Measurements from ENCODE around the gene RRP15.
"Not testable (repeated sequence)": the region's sequence is repeated elsewhere in the genome, so short reads cannot be mapped to it uniquely, and the experiment has no call there.

RRP15 gene

DNA sequence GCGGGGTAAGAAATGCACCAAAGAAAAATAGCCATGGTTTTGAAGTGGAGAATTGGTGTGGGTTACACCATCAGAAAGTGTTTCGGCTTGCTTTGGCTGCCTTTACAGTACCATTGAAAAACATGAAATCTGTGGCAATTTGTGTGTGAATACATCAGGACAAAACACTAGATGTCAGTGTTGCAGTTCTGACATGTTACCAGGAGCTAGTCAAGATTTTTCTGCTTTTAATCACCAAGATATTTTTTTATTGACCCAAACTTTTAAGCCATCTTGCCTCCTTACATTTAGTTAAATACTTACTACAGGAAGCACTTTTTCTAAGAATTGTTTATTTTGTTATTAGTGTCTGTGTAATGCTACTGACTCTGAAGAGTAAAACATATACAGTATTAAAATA is 14.3 kb downstream of the RRP15 start:
- Histone ChIP-seq H3K4me3 (ENCODE audit: low read length) (no peak overlapping the region), H3K9ac (ENCODE audit: low read length) (no peak overlapping the region), H3K27ac (ENCODE audit: low read depth, low read length) (no peak overlapping the region), H3K36me3 (ENCODE audit: control insufficient read depth, insufficient read depth, low read length) (no peaks in the 10 kb centered on the region), H3K27me3 (ENCODE audit: control insufficient read depth, insufficient read depth, low read length) (no peaks in the 10 kb centered on the region), H3K4me1 (ENCODE audit: control insufficient read depth, insufficient read depth, low read length) (no peaks in the 10 kb centered on the region)

DNA sequence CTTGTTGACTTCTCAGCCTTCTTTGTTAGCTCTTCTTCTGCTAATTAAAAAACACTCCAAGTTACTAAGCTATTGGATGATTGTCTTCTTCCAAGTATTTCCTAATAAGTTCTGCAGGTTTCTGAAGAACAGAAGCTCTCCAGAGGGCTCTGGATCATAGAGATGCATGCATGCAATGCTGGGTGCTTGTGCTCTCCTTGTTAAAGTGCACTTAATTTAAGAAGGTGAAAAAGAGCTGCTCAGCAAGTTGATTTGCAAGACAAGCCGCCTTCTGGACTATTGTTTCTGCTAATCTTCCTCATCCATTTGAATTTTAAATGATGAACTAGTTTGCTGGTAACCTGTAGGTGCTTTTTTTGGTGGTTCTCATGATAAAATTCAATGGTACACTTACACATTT is 16.1 kb downstream of the RRP15 start:
- Histone ChIP-seq H3K27ac (ENCODE audit: low read depth, low read length) (no peak overlapping the region), H3K36me3 (ENCODE audit: control insufficient read depth, insufficient read depth, low read length) (peaks cover 2% of the 10 kb centered on the region), H3K4me1 (ENCODE audit: control insufficient read depth, insufficient read depth, low read length) (no peaks in the 10 kb centered on the region), H3K27me3 (ENCODE audit: control insufficient read depth, insufficient read depth, low read length) (no peaks in the 10 kb centered on the region), H3K4me3 (ENCODE audit: low read length) (no peak overlapping the region), H3K9ac (ENCODE audit: low read length) (no peak overlapping the region)

DNA sequence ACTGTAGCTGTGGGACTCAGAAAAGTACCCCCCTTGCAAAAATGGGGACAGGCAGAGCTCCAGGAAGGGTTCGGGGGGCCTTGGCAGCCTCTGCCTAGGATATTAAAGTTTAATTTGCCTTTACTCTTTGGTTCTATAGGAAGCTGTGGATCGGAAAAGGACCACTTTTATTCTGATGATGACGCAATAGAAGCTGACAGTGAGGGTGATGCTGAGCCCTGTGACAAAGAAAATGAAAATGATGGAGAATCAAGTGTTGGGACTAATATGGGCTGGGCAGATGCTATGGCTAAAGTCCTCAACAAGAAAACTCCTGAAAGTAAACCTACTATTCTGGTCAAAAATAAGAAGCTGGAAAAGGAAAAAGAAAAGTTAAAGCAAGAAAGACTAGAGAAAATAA is 17.1 kb downstream of the RRP15 start:
- Histone ChIP-seq H3K36me3 (ENCODE audit: control insufficient read depth, insufficient read depth, low read length) (peaks cover 2% of the 10 kb centered on the region), H3K27me3 (ENCODE audit: control insufficient read depth, insufficient read depth, low read length) (no peaks in the 10 kb centered on the region), H3K4me3 (ENCODE audit: low read length) (no peak overlapping the region)

GRCh38 chr1:218303176-218303879 is 18.2 kb downstream of the RRP15 start:
- Histone ChIP-seq H3K36me3 (ENCODE audit: control insufficient read depth, insufficient read depth, low read length) (peaks cover 2% of the 10 kb centered on the region), H3K4me1 (ENCODE audit: control insufficient read depth, insufficient read depth, low read length) (no peaks in the 10 kb centered on the region), H3K27ac (ENCODE audit: low read depth, low read length) (no peak overlapping the region), H3K27me3 (ENCODE audit: control insufficient read depth, insufficient read depth, low read length) (no peaks in the 10 kb centered on the region), H3K9ac (ENCODE audit: low read length) (no peak overlapping the region), H3K4me3 (ENCODE audit: low read length) (no peak overlapping the region)

More for the DNA sequence above, 17.1 kb downstream of the RRP15 start:
- no peak overlapping the region for H3K9ac ChIP-seq (ENCODE audit: low read length)
- H3K27ac ChIP-seq (ENCODE audit: low read depth, low read length): no peak overlapping the region
- H3K4me1 ChIP-seq (ENCODE audit: control insufficient read depth, insufficient read depth, low read length): no peaks in the 10 kb centered on the region

GRCh38 chr1:218304281-218305039 is 19.4 kb downstream of the RRP15 start:
- H3K27me3 ChIP-seq (ENCODE audit: control insufficient read depth, insufficient read depth, low read length): no peaks in the 10 kb centered on the region
- no peak overlapping the region for H3K27ac ChIP-seq (ENCODE audit: low read depth, low read length)
- peaks cover 2% of the 10 kb centered on the region for H3K36me3 ChIP-seq (ENCODE audit: control insufficient read depth, insufficient read depth, low read length)
- H3K9ac ChIP-seq (ENCODE audit: low read length): no peak overlapping the region
- H3K4me1 ChIP-seq (ENCODE audit: control insufficient read depth, insufficient read depth, low read length): no peaks in the 10 kb centered on the region
- H3K4me3 ChIP-seq (ENCODE audit: low read length): no peak overlapping the region

DNA sequence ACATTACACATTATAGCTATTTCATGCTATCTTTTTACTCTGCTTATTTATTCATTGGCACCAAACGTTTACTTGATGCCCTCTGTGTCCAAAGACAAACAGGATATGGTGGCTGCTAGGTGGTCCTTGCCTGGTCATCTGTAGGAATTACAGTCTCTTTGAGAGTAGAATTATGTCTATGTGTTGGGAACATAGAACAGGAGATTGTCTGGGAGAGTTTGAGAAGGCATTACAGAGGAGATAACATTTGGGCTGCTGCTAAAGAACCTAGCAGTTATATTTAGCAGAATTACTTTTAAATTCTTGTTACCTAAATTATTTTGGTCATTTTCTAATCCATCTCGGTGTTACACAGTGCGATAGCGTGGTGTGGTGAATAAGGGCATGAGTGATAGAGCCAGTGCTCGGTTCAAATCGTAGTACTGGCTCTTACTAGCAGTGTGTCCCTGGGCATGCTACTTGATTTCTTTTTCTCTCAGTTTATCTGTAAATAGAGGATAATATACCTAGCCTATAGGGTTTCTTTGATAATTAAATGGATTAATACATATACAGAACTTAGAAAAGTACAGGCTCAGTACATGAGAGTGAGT is 20.5 kb downstream of the RRP15 start:
- no peak overlapping the region for H3K27ac ChIP-seq (ENCODE audit: low read depth, low read length)
- no peaks in the 10 kb centered on the region for H3K27me3 ChIP-seq (ENCODE audit: control insufficient read depth, insufficient read depth, low read length)
- H3K4me3 ChIP-seq (ENCODE audit: low read length): no peak overlapping the region
- no peak overlapping the region for H3K9ac ChIP-seq (ENCODE audit: low read length)
- peaks cover 2% of the 10 kb centered on the region for H3K36me3 ChIP-seq (ENCODE audit: control insufficient read depth, insufficient read depth, low read length)
- H3K4me1 ChIP-seq (ENCODE audit: control insufficient read depth, insufficient read depth, low read length): no peaks in the 10 kb centered on the region

GRCh38 chr1:218312509-218312908 is 27.4 kb downstream of the RRP15 start:
- Histone ChIP-seq H3K27me3 (ENCODE audit: control insufficient read depth, insufficient read depth, low read length) (no peaks in the 10 kb centered on the region), H3K4me1 (ENCODE audit: control insufficient read depth, insufficient read depth, low read length) (no peaks in the 10 kb centered on the region), H3K36me3 (ENCODE audit: control insufficient read depth, insufficient read depth, low read length) (no peaks in the 10 kb centered on the region)

DNA sequence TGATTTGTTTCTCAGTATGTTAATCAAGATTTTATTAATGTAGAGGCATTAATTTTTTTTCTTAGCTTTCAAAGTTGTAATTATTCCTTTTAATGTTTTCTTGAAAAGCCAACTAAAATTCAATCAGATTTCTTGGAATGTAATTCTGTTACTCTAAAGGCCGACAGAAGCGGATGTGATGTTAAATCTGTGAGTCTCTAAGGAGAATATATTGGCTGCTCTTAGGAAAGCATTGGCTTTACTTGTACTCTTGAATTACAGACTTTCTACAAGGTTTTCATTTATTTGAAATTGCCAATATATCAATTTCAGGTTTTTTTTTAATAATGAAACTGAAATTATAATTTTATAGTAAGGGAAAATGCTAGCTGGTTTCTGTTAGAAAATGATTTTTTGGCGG is 29.2 kb downstream of the RRP15 start:
- no peak overlapping the region for H3K27ac ChIP-seq (ENCODE audit: low read depth, low read length)
- H3K4me3 ChIP-seq (ENCODE audit: low read length): no peak overlapping the region
- no peaks in the 10 kb centered on the region for H3K4me1 ChIP-seq (ENCODE audit: control insufficient read depth, insufficient read depth, low read length)
- H3K27me3 ChIP-seq (ENCODE audit: control insufficient read depth, insufficient read depth, low read length): no peaks in the 10 kb centered on the region
- no peak overlapping the region for H3K9ac ChIP-seq (ENCODE audit: low read length)
- H3K36me3 ChIP-seq (ENCODE audit: control insufficient read depth, insufficient read depth, low read length): no peaks in the 10 kb centered on the region

More at GRCh38 chr1:218312509-218312908, 27.4 kb downstream of the RRP15 start:
- H3K27ac ChIP-seq (ENCODE audit: low read depth, low read length): no peak overlapping the region
- no peak overlapping the region for H3K9ac ChIP-seq (ENCODE audit: low read length)
- H3K4me3 ChIP-seq (ENCODE audit: low read length): no peak overlapping the region

GRCh38 chr1:218315638-218316037 is 30.5 kb downstream of the RRP15 start:
- Histone ChIP-seq H3K4me1 (ENCODE audit: control insufficient read depth, insufficient read depth, low read length) (no peaks in the 10 kb centered on the region), H3K4me3 (ENCODE audit: low read length) (no peak overlapping the region), H3K27ac (ENCODE audit: low read depth, low read length) (no peak overlapping the region), H3K9ac (ENCODE audit: low read length) (no peak overlapping the region), H3K36me3 (ENCODE audit: control insufficient read depth, insufficient read depth, low read length) (no peaks in the 10 kb centered on the region), H3K27me3 (ENCODE audit: control insufficient read depth, insufficient read depth, low read length) (no peaks in the 10 kb centered on the region)

GRCh38 chr1:218317061-218317460 is 32.0 kb downstream of the RRP15 start:
- Histone ChIP-seq H3K9ac (ENCODE audit: low read length) (no peak overlapping the region), H3K4me3 (ENCODE audit: low read length) (no peak overlapping the region), H3K27me3 (ENCODE audit: control insufficient read depth, insufficient read depth, low read length) (no peaks in the 10 kb centered on the region), H3K27ac (ENCODE audit: low read depth, low read length) (no peak overlapping the region), H3K36me3 (ENCODE audit: control insufficient read depth, insufficient read depth, low read length) (no peaks in the 10 kb centered on the region), H3K4me1 (ENCODE audit: control insufficient read depth, insufficient read depth, low read length) (no peaks in the 10 kb centered on the region)

DNA sequence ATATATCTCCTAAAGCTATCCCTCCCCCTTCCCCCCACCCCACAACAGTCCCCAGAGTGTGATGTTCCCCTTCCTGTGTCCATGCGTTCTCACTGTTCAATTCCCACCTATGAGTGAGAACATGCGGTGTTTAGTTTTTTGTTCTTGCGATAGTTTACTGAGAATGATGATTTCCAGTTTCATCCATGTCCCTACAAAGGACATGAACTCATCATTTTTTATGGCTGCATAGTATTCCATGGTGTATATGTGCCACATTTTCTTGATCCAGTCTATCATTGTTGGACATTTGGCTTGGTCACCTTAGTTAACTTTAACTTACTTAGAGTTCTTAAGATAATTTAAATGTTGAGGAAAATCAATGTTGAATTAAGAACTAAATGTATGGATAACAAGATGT is 35.1 kb downstream of the RRP15 start:
- not testable (repeated sequence) for H3K4me1 ChIP-seq (ENCODE audit: control insufficient read depth, insufficient read depth, low read length); H3K27me3 ChIP-seq (ENCODE audit: control insufficient read depth, insufficient read depth, low read length); H3K36me3 ChIP-seq (ENCODE audit: control insufficient read depth, insufficient read depth, low read length); H3K27ac ChIP-seq (ENCODE audit: low read depth, low read length); H3K4me3 ChIP-seq (ENCODE audit: low read length); H3K9ac ChIP-seq (ENCODE audit: low read length)

GRCh38 chr1:218322762-218323161 is 37.7 kb downstream of the RRP15 start:
- Histone ChIP-seq H3K4me3 (ENCODE audit: low read length) (no peak overlapping the region), H3K4me1 (ENCODE audit: control insufficient read depth, insufficient read depth, low read length) (no peaks in the 10 kb centered on the region), H3K36me3 (ENCODE audit: control insufficient read depth, insufficient read depth, low read length) (peaks cover 3% of the 10 kb centered on the region), H3K9ac (ENCODE audit: low read length) (no peak overlapping the region), H3K27ac (ENCODE audit: low read depth, low read length) (no peak overlapping the region), H3K27me3 (ENCODE audit: control insufficient read depth, insufficient read depth, low read length) (no peaks in the 10 kb centered on the region)

Data from rectal smooth muscle tissue (tissue), 1 donor.